ENCODE data around the gene ABHD14A. TPM values are rescaled to one million over a fixed set of nuclear protein-coding genes. Genes with fewer than 3 reads are reported as not detected.

ABHD14A gene
- total and polyA plus RNA-seq, 2 donors, result 12.7 to 17.6 TPM

- Histone ChIP-seq H3K9me3 (ENCODE audit: control insufficient read depth in 2 of 2, insufficient read depth in 1 of 2, low read length in 1 of 2) (no peaks in the 10 kb centered on the region), H3K36me3 (ENCODE audit: control insufficient read depth in 2 of 2, insufficient read depth in 2 of 2, low read length in 1 of 2) (no peaks in the 10 kb centered on the region), H3K4me3 (ENCODE audit: low read length in 2 of 2) (no peak overlapping the region), H3K27me3 (ENCODE audit: control insufficient read depth in 2 of 2, insufficient read depth in 1 of 2, low read length in 1 of 2) (no peaks in the 10 kb centered on the region), H3K27ac (ENCODE audit: low read depth in 1 of 2, low read length in 1 of 2) (no peak overlapping the region), H3K4me1 (ENCODE audit: control insufficient read depth in 2 of 2, insufficient read depth in 2 of 2, low read length in 2 of 2) (peaks cover 0 to 4% of the 10 kb centered on the region in 2 donors)
- 93% methylated on average over 8 of the region's 8 CpGs for WGBS
- no peak for DNase-seq (ENCODE audit: low read depth in 6 of 9, low spot score in 9 of 9)
These were observed 49.2 kb downstream of the ABHD14A start for GRCh38 chr3:52023860-52024764.

- no peak for DNase-seq (ENCODE audit: low read depth in 6 of 9, low spot score in 9 of 9)
- H3K4me3 ChIP-seq (ENCODE audit: low read length in 2 of 2), result no peak overlapping the region
- no peaks in the 10 kb centered on the region for H3K9me3 ChIP-seq (ENCODE audit: control insufficient read depth in 2 of 2, insufficient read depth in 1 of 2, low read length in 1 of 2)
- H3K27me3 ChIP-seq (ENCODE audit: control insufficient read depth in 2 of 2, insufficient read depth in 1 of 2, low read length in 1 of 2), result no peaks in the 10 kb centered on the region
- H3K4me1 ChIP-seq (ENCODE audit: control insufficient read depth in 2 of 2, insufficient read depth in 2 of 2, low read length in 2 of 2), result peaks cover 0 to 4% of the 10 kb centered on the region in 2 donors
- no peaks in the 10 kb centered on the region for H3K36me3 ChIP-seq (ENCODE audit: control insufficient read depth in 2 of 2, insufficient read depth in 2 of 2, low read length in 1 of 2)
- no peak overlapping the region for H3K27ac ChIP-seq (ENCODE audit: low read depth in 1 of 2, low read length in 1 of 2)
- WGBS, result 95% methylated on average over 6 of the region's 6 CpGs
These were observed 50.0 kb downstream of the ABHD14A start for GRCh38 chr3:52024765-52025452.

GRCh38 chr3:52025453-52025852 is 50.6 kb downstream of the ABHD14A start:
- no peaks in the 10 kb centered on the region for H3K27me3 ChIP-seq (ENCODE audit: control insufficient read depth in 2 of 2, insufficient read depth in 1 of 2, low read length in 1 of 2)
- H3K4me1 ChIP-seq (ENCODE audit: control insufficient read depth in 2 of 2, insufficient read depth in 2 of 2, low read length in 2 of 2), result peaks cover 0 to 4% of the 10 kb centered on the region in 2 donors
- no peak for DNase-seq (ENCODE audit: low read depth in 6 of 9, low spot score in 9 of 9)
- no peaks in the 10 kb centered on the region for H3K36me3 ChIP-seq (ENCODE audit: control insufficient read depth in 2 of 2, insufficient read depth in 2 of 2, low read length in 1 of 2)
- 87% methylated on average over 7 of the region's 7 CpGs for WGBS
- no peaks in the 10 kb centered on the region for H3K9me3 ChIP-seq (ENCODE audit: control insufficient read depth in 2 of 2, insufficient read depth in 1 of 2, low read length in 1 of 2)
- no peak overlapping the region for H3K27ac ChIP-seq (ENCODE audit: low read depth in 1 of 2, low read length in 1 of 2)
- no peak overlapping the region for H3K4me3 ChIP-seq (ENCODE audit: low read length in 2 of 2)

- Histone ChIP-seq H3K36me3 (ENCODE audit: control insufficient read depth in 2 of 2, insufficient read depth in 2 of 2, low read length in 1 of 2) (no peaks in the 10 kb centered on the region), H3K4me3 (ENCODE audit: low read length in 2 of 2) (no peak overlapping the region), H3K4me1 (ENCODE audit: control insufficient read depth in 2 of 2, insufficient read depth in 2 of 2, low read length in 2 of 2) (peaks cover 0 to 4% of the 10 kb centered on the region in 2 donors), H3K9me3 (ENCODE audit: control insufficient read depth in 2 of 2, insufficient read depth in 1 of 2, low read length in 1 of 2) (no peaks in the 10 kb centered on the region), H3K27me3 (ENCODE audit: control insufficient read depth in 2 of 2, insufficient read depth in 1 of 2, low read length in 1 of 2) (no peaks in the 10 kb centered on the region), H3K27ac (ENCODE audit: low read depth in 1 of 2, low read length in 1 of 2) (no peak overlapping the region)
- WGBS, result 95% methylated on average over 4 of the region's 4 CpGs
- DNase-seq (ENCODE audit: low read depth in 6 of 9, low spot score in 9 of 9), result no peak
These were observed 51.2 kb downstream of the ABHD14A start for GRCh38 chr3:52026041-52026440.

GRCh38 chr3:52028572-52028971 is 53.7 kb downstream of the ABHD14A start:
- Histone ChIP-seq H3K4me1 (ENCODE audit: control insufficient read depth in 2 of 2, insufficient read depth in 2 of 2, low read length in 2 of 2) (peaks cover 0 to 3% of the 10 kb centered on the region in 2 donors), H3K4me3 (ENCODE audit: low read length in 2 of 2) (no peak overlapping the region), H3K9me3 (ENCODE audit: control insufficient read depth in 2 of 2, insufficient read depth in 1 of 2, low read length in 1 of 2) (no peaks in the 10 kb centered on the region), H3K27ac (ENCODE audit: low read depth in 1 of 2, low read length in 1 of 2) (no peak overlapping the region), H3K36me3 (ENCODE audit: control insufficient read depth in 2 of 2, insufficient read depth in 2 of 2, low read length in 1 of 2) (no peaks in the 10 kb centered on the region), H3K27me3 (ENCODE audit: control insufficient read depth in 2 of 2, insufficient read depth in 1 of 2, low read length in 1 of 2) (no peaks in the 10 kb centered on the region)
- WGBS, result 95% methylated on average over 12 of the region's 12 CpGs
- no peak for DNase-seq (ENCODE audit: low read depth in 6 of 9, low spot score in 9 of 9)

- H3K4me3 ChIP-seq (ENCODE audit: low read length in 2 of 2), result no peak overlapping the region
- H3K9me3 ChIP-seq (ENCODE audit: control insufficient read depth in 2 of 2, insufficient read depth in 1 of 2, low read length in 1 of 2), result no peaks in the 10 kb centered on the region
- no peak for DNase-seq (ENCODE audit: low read depth in 6 of 9, low spot score in 9 of 9)
- no peaks in the 10 kb centered on the region for H3K36me3 ChIP-seq (ENCODE audit: control insufficient read depth in 2 of 2, insufficient read depth in 2 of 2, low read length in 1 of 2)
- H3K27ac ChIP-seq (ENCODE audit: low read depth in 1 of 2, low read length in 1 of 2), result no peak overlapping the region
- no peaks in the 10 kb centered on the region for H3K27me3 ChIP-seq (ENCODE audit: control insufficient read depth in 2 of 2, insufficient read depth in 1 of 2, low read length in 1 of 2)
- 94% methylated on average over 9 of the region's 9 CpGs for WGBS
- no peaks in the 10 kb centered on the region for H3K4me1 ChIP-seq (ENCODE audit: control insufficient read depth in 2 of 2, insufficient read depth in 2 of 2, low read length in 2 of 2)
These were observed 54.2 kb downstream of the ABHD14A start for GRCh38 chr3:52029053-52029452.

- H3K4me1 ChIP-seq (ENCODE audit: control insufficient read depth in 2 of 2, insufficient read depth in 2 of 2, low read length in 2 of 2), result no peaks in the 10 kb centered on the region
- H3K27ac ChIP-seq (ENCODE audit: low read depth in 1 of 2, low read length in 1 of 2), result no peak overlapping the region
- H3K36me3 ChIP-seq (ENCODE audit: control insufficient read depth in 2 of 2, insufficient read depth in 2 of 2, low read length in 1 of 2), result no peaks in the 10 kb centered on the region
- H3K4me3 ChIP-seq (ENCODE audit: low read length in 2 of 2), result no peak overlapping the region
- H3K9me3 ChIP-seq (ENCODE audit: control insufficient read depth in 2 of 2, insufficient read depth in 1 of 2, low read length in 1 of 2), result no peaks in the 10 kb centered on the region
- WGBS, result 96% methylated on average over 10 of the region's 10 CpGs
- H3K27me3 ChIP-seq (ENCODE audit: control insufficient read depth in 2 of 2, insufficient read depth in 1 of 2, low read length in 1 of 2), result no peaks in the 10 kb centered on the region
- no peak for DNase-seq (ENCODE audit: low read depth in 6 of 9, low spot score in 9 of 9)
These were observed 54.7 kb downstream of the ABHD14A start for GRCh38 chr3:52029535-52029934.
